T47D (cell line): Measurements from ENCODE around the gene SAXO1.

ENCODE experiments used
- DNase-seq, 2 experiments: peaks; one replicate each; pipeline versions ENCODE4 v3.0.0 to v3.0.0-alpha.2; 2011 to 2012; ENCODE audit warnings: low read depth in 1 of 2, low spot score in 1 of 2
- JUND ChIP-seq: IDR thresholded peaks from 2 replicates; pipeline ENCODE4 v1.6.1; 2012; ENCODE audit warnings: low read depth
- in situ Hi-C: cut with HindIII; loops from 2 replicates; pipeline ENCODE4 v1.10.0; 2016; ENCODE audit warnings: low sequenced_read_pairs, low pct_unique_long_range_greater_than_20kb

Gene SAXO1

DNA sequence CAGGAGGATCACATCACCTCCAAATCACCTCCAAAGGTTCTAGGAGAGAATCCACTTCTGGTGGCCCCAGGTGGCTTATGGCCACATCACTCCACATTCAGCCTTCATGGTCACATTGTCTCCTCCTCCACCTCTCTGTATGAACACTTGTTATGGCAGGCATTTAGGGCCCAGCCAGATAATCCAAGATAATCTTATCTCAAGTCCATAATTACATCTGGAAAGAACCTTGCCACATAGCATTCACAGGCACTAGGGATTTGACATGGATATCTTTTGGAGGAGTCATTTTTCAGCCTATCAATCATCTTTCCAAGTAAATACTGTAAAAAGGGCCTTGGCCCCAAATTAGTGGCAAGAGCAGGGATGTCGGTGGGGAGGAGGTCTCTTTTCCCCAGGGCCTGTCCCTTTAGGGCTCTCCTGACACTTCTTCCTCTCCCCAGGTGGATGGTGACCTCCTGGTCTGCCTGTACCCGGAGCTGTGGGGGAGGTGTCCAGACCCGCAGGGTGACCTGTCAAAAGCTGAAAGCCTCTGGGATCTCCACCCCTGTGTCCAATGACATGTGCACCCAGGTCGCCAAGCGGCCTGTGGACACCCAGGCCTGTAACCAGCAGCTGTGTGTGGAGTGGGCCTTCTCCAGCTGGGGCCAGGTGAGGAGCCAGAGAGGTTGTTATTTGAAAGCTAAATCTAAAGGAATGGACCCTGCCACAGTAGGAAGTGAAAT, 140.9 kb downstream of the SAXO1 start:
- in situ Hi-C loops = no loop called here
- TF ChIP-seq JUND = no peak
- DNase-seq = no peak

GRCh38 chr9:18890372-18890771, 142.6 kb downstream of the SAXO1 start:
- in situ Hi-C loops = no loop called here
- TF ChIP-seq JUND = no peak
- no peak for DNase-seq

- no peak for DNase-seq
- TF ChIP-seq JUND = no peak
- in situ Hi-C loops = no loop called here
Measured at GRCh38 chr9:18889550-18889949, 143.5 kb downstream of the SAXO1 start.

- in situ Hi-C loops = no loop called here
- TF ChIP-seq JUND = no peak
- DNase-seq = no peak
Measured at GRCh38 chr9:18888290-18888689, 144.7 kb downstream of the SAXO1 start.

DNA sequence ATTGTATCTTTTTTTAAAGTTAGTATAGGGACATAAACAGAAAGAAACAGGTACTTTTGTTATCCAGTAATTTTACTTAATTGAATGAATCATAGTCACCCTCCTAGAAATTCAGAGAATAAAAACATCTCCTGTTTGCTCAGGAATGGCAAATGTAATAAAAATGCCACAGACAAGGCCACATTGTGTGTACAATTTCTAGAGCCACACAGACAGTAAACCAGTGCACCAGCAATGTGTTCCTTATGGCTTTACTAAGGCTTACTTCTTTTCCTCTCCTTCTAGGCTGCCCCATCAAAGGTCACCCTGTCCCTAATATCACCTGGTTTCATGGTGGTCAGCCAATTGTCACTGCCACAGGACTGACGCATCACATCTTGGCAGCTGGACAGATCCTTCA, 145.5 kb downstream of the SAXO1 start:
- TF ChIP-seq JUND = no peak
- in situ Hi-C loops = no loop called here
- DNase-seq = no peak

GRCh38 chr9:18881758-18882157, 151.3 kb downstream of the SAXO1 start:
- no peak for TF ChIP-seq JUND
- DNase-seq = no peak
- in situ Hi-C loops = no loop called here

DNA sequence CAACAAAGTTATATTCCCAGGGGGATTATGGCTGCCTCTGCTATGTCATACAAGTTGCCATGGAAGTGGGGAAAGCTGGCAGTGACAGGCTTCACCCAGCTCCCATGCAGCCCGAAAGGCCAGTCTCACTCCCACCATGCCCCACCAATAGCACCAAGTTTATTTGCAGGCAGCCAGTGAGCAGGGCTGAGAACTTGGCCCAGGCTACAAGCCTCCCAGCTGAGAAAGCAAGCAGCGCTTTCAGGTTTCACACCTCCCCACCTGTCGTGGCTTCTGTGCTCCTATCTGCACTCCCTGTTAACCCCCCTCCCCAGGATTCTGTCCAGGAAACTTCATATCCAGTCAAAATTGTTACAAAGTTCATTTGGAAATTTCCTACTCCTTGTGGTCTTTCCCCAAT, 155.0 kb downstream of the SAXO1 start:
- in situ Hi-C loops = no loop called here

More for the DNA sequence above, 155.0 kb downstream of the SAXO1 start:
- TF ChIP-seq JUND = no peak
- DNase-seq = no peak
